GM21786 (cell line): ENCODE results near the gene ARHGAP10.
A peak's percentile ranks its signal among the peaks of the same experiment; 100 is the strongest.

ENCODE experiments used
- ATAC-seq: cut with Tn5 transposase; IDR thresholded peaks from one replicate; pipeline ENCODE4 v1.9.1; 2021; ENCODE audit not compliant: unreplicated experiment

ARHGAP10 gene

GRCh38 chr4:147730333-147730732 lies 1.6 kb upstream of the ARHGAP10 start:
- ATAC-seq: no peak

- ATAC-seq: no peak
Observed at GRCh38 chr4:147732518-147733235, 789 bp downstream of the ARHGAP10 start.

- no peak for ATAC-seq
Observed at GRCh38 chr4:147733716-147734344, 1.9 kb downstream of the ARHGAP10 start.

- no peak for ATAC-seq
Observed at GRCh38 chr4:147734496-147734895, 2.6 kb downstream of the ARHGAP10 start.

- ATAC-seq: peak; percentile 32
Observed at GRCh38 chr4:147735413-147736301, 3.8 kb downstream of the ARHGAP10 start.

GRCh38 chr4:147736458-147736857 lies 4.6 kb downstream of the ARHGAP10 start:
- no peak for ATAC-seq

GRCh38 chr4:147737623-147738022 lies 5.7 kb downstream of the ARHGAP10 start:
- no peak for ATAC-seq

GRCh38 chr4:147739239-147739823 lies 7.4 kb downstream of the ARHGAP10 start:
- ATAC-seq: no peak

- ATAC-seq: no peak
Observed at GRCh38 chr4:147740176-147740575, 8.3 kb downstream of the ARHGAP10 start.

GRCh38 chr4:147741190-147741788 lies 9.4 kb downstream of the ARHGAP10 start:
- ATAC-seq: no peak

GRCh38 chr4:147747787-147748454 lies 16.0 kb downstream of the ARHGAP10 start:
- no peak for ATAC-seq

GRCh38 chr4:147749811-147750321 lies 18.0 kb downstream of the ARHGAP10 start:
- ATAC-seq: peak; percentile 93

GRCh38 chr4:147753047-147753446 lies 21.2 kb downstream of the ARHGAP10 start:
- no peak for ATAC-seq

- no peak for ATAC-seq
Observed at GRCh38 chr4:147754037-147754445, 22.2 kb downstream of the ARHGAP10 start.

- no peak for ATAC-seq
Observed at GRCh38 chr4:147755561-147756295, 23.8 kb downstream of the ARHGAP10 start.

GRCh38 chr4:147756417-147756816 lies 24.5 kb downstream of the ARHGAP10 start:
- no peak for ATAC-seq

GRCh38 chr4:147760176-147760575 lies 28.3 kb downstream of the ARHGAP10 start:
- ATAC-seq: no peak

- peak; percentile 23 for ATAC-seq
Observed at GRCh38 chr4:147760695-147761094, 28.8 kb downstream of the ARHGAP10 start.

GRCh38 chr4:147761218-147761883 lies 29.5 kb downstream of the ARHGAP10 start:
- peak; percentile 54 for ATAC-seq
